Kidney epithelial cell (primary cell): Measurements from ENCODE around the gene YY1AP1. TPM values are rescaled to one million over a fixed set of nuclear protein-coding genes. Genes with fewer than 3 reads are reported as not detected.
"Not testable (repeated sequence)": the region's sequence is repeated elsewhere in the genome, so short reads cannot be mapped to it uniquely, and the experiment has no call there.

ENCODE experiments used
- DNase-seq: peaks from one replicate; pipeline ENCODE4 v3.0.0-alpha.2; 2010; ENCODE audit warnings: low read depth
- H3K27me3 ChIP-seq: 2 replicates; pipeline ENCODE4 v1.6.0; 2011; ENCODE audit warnings: low read length; ENCODE audit not compliant: control insufficient read depth, insufficient read depth
- H3K36me3 ChIP-seq: 2 replicates; pipeline ENCODE4 v1.5.1; 2011; ENCODE audit warnings: low read length; ENCODE audit not compliant: control insufficient read depth, insufficient read depth
- H3K4me3 ChIP-seq: 2 replicates; pipeline ENCODE4 v1.5.1; 2011; ENCODE audit warnings: low read depth, mild to moderate bottlenecking, control low read depth, low read length
- total RNA-seq: library from RNA; depleted of rRNA; stranded (reverse); fragments of >200 nt; gene quantifications from 2 replicates; pipeline ENCODE4 v1.2.3, GENCODE V29; 2015
- TF ChIP-seq, protein P1 (sequence below): IDR thresholded peaks from 2 replicates; pipeline ENCODE4 v1.5.1; 2011; ENCODE audit warnings: mild to moderate bottlenecking, moderate library complexity, low read length, control low read depth, inconsistent platforms; ENCODE audit not compliant: insufficient read depth, poor library complexity, severe bottlenecking

The YY1AP1 gene
- total RNA-seq, 1 donor from 2014 or later = 21.4 TPM

- TF ChIP-seq, protein P1, sequence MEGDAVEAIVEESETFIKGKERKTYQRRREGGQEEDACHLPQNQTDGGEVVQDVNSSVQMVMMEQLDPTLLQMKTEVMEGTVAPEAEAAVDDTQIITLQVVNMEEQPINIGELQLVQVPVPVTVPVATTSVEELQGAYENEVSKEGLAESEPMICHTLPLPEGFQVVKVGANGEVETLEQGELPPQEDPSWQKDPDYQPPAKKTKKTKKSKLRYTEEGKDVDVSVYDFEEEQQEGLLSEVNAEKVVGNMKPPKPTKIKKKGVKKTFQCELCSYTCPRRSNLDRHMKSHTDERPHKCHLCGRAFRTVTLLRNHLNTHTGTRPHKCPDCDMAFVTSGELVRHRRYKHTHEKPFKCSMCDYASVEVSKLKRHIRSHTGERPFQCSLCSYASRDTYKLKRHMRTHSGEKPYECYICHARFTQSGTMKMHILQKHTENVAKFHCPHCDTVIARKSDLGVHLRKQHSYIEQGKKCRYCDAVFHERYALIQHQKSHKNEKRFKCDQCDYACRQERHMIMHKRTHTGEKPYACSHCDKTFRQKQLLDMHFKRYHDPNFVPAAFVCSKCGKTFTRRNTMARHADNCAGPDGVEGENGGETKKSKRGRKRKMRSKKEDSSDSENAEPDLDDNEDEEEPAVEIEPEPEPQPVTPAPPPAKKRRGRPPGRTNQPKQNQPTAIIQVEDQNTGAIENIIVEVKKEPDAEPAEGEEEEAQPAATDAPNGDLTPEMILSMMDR = peak; percentile 76
- H3K4me3 ChIP-seq = no peak overlapping the region
- DNase-seq = peak; percentile 77
- no peaks in the 10 kb centered on the region for H3K36me3 ChIP-seq
- no peaks in the 10 kb centered on the region for H3K27me3 ChIP-seq
These were observed 40.1 kb downstream of the YY1AP1 start for GRCh38 chr1:155648207-155649147.

- Histone ChIP-seq H3K27me3 (no peaks in the 10 kb centered on the region), H3K4me3 (no peak overlapping the region), H3K36me3 (no peaks in the 10 kb centered on the region)
- DNase-seq = no peak
- TF ChIP-seq, protein P1 = no peak
These were observed 42.3 kb downstream of the YY1AP1 start for GRCh38 chr1:155646307-155646706.

DNA sequence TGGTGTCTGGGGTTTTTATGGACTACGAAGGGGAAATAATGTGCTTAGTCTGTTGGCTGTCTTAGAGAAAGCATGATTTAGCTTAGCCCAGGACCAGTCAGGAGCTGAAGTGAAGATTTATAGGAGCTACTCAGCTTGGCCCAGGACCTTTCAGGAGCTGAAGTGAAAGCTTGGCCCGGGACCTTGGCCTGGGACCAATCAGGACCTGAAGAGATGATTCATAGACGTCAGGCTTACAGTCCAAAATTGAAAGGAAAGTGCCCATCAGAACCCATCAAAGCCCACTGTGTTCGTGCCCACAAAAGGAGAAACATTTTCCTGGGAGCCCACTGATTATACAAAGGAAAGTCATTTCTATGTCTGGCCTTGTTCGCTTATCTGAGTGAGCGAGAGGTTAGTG is 42.9 kb downstream of the YY1AP1 start:
- TF ChIP-seq, protein P1 = no peak
- no peaks in the 10 kb centered on the region for H3K36me3 ChIP-seq
- no peaks in the 10 kb centered on the region for H3K27me3 ChIP-seq
- DNase-seq = no peak
- no peak overlapping the region for H3K4me3 ChIP-seq

- TF ChIP-seq, protein P1 = no peak
- DNase-seq = no peak
- H3K36me3 ChIP-seq = no peaks in the 10 kb centered on the region
- H3K27me3 ChIP-seq = no peaks in the 10 kb centered on the region
- no peak overlapping the region for H3K4me3 ChIP-seq
These were observed 43.5 kb downstream of the YY1AP1 start for GRCh38 chr1:155645034-155645598.

DNA sequence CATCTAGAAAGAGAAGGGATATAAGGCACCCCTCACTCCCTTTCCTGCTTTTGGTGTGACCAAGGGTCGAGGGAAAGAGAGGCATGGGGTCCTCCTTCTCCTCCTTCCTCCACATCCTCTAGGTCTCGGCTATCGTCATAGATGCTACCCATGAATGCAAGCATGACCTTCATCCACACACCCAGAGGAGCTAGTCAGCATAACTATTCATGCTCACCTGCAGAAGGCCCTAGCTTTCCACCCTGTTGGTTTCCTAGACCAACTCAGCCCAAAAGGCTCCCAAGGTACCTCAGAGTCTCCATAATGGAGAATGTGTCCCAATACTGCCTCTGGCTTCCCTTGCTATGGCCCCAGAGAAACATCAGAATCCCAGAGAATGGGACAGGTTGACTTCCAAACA is 45.3 kb downstream of the YY1AP1 start:
- H3K36me3 ChIP-seq = no peaks in the 10 kb centered on the region
- DNase-seq = no peak

GRCh38 chr1:155642559-155643180 is 45.9 kb downstream of the YY1AP1 start:
- H3K4me3 ChIP-seq, DNase-seq, H3K27me3 ChIP-seq, H3K36me3 ChIP-seq: not testable (repeated sequence)

More for the DNA sequence above, 45.3 kb downstream of the YY1AP1 start:
- Histone ChIP-seq H3K27me3 (no peaks in the 10 kb centered on the region), H3K4me3 (no peak overlapping the region)
- TF ChIP-seq, protein P1 = no peak
